MV-4-11 (cell line): ENCODE results near the gene RIMKLA.

Experiments used
- DNase-seq: peaks from one replicate; lab custom pipeline; 2025; lab: John Stamatoyannopoulos, UW

Gene RIMKLA

DNA sequence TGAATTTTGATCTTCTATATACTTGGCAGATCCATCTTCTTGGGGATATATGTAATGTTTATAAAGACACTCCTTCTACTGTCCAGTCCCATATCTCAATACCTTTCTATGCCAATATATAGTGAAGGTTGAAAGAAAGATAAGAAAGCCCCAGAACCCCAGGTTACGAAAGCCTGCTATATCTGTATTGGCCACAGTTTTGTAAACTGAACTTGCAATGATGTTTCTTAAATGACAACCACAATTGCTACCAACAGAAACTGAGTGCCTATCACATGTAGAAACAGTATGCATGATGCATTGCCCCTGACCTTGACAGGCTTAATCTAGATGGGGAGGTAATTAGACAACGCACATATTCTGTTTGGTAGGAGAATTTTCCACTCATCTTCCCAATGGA, 7.8 kb upstream of the RIMKLA start:
- no peak for DNase-seq

DNA sequence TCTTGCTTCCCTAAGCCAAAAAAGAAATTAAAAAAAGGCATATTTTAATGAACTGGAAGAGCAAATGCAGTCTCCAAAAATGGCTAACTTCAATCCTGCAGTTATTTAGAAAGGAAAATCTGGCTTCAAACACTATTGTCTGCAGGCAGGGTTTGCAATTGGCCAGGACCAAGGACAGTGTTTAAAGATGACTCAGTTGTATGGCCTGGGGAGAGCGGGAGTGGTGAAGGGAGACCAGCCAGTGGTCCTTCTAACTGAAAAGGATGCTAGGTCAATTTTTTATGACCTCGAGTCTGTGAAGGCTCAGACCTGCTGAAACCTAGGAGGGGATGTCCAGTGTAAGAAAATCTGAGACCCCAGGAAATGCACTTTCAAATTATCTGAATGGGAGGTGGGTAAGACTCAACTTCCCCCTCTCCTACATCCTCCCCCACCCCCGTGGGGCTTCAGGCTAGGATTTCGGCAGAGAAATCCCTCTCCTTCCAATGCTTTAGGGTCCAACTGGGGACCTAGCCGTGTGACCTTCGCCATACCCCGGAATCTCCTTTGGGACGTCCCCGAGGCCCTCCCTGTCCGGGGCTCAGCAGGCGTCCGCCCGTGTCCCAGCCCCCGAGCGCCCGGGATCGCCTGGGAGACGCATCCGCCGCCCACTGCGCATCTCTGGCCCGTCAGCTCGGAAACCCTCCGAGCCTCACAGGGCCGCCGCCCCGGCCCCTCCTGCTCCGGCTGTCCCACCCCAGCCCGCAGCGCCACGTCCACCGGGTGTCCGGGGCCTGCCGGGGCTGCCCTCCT, 602 bp upstream of the RIMKLA start:
- DNase-seq = peak; percentile 16

DNA sequence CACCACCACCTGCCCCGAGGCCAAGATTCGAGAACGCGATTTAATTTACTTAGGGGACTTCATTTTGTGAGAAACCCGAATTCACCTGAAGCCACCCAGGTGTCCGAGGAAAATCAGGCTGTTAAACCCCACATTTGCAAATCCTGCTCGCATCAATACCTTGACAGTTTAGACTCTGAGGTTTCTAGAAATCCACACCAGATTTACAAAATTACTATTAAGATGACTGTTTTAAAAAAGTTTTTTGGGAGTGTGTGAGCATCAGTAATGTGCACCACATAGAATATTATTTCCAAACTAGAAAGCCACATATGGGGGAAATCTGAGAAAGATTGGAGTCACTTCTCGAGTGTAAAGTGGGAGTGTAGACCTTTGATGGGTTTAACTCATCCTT, 685 bp downstream of the RIMKLA start:
- no peak for DNase-seq

DNA sequence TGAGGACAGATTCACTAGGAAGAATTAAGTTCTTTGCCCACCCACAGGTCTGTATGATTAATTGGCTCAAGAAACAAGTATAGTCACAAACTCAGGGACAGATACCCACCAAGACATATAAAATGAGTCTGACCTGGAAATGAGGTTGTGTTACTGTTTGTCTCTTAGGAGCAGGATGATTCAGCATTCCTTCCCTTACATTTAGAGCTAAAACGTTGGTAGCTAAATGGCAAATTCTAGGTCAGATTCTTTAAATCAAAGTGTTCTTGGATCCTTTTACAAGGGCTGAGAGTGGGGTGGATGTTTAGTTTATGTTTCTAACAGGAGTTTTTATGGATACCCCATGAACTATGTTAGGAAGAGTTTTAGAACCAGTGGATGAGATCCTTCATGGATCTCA, 4.7 kb downstream of the RIMKLA start:
- DNase-seq = no peak

DNA sequence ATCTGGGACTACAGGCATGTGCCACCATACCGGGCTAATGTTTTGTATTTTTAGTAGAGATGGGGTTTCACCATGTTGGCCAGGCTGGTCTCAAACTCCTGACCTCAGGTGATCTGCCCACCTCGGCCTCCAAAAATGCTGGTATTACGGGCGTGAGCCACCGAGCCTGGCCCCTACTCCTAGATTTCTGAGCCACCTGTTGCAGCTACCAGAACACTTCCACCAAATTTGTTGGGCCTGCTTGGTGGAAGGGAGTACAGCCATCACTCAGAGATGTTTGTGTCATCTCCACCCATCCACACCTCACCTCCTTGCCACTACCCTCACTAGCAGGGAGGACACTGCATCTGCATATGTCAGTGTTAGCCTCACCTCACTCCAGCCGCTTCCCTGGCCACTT, 5.5 kb downstream of the RIMKLA start:
- no peak for DNase-seq

DNA sequence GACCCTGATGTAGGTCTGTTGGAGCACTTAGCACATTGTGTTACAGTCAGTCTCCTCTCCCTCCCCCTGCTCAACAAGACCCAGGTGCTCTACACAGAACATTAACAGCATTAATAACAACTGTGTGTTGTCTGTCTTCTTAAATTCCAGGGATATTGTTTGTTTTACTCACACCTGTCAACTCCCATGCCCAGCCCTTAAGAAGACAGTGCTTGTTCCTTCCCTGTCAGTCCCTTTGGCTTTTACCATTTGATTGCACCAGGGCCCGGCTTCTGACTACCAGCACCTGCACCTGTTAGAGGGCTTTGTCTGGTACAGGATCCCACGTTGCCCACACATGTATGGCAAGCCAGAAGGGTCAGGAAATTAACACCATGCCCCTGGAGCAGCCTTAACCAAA, 11.7 kb downstream of the RIMKLA start:
- DNase-seq = no peak

DNA sequence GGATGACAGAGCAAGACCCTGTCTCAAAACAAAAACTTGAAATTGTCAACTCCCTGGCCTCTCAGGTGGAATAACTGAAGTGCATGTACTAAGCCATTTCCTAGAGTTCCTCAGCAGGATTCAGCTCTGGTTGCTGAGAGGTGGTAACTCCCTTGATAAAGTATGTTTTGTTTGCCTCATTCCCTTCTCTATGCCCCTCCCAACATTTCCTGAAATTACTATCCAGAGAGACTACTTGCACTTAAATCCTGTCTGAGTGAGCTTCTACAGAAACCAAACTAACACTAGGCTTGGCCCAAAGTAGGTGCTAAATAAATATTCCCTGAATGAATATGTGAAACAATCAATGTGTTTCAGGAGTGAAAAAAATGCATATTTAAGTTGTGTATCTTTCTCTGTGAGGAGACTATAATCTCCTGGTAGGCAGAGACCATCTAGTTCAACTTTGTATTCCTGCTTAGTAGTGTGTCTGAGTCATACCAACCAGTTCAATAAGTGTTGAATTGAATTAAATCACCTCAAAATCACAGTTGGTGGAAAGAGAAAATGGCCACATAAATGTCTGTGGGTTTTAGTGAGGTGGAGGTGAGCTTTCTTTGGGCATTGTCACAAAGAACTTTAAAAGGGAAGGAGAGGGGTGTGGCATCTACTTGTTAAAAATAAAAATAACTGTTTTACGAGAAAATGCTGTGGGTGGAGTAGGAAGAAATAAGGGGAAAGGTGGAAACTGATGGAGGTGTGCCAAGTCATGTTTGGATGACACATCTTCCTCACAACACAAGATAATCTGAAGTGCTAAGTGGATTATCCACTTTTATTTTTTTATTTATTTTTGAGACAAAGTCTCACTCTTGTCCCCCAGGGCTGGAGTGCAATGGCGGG, 12.6 kb downstream of the RIMKLA start:
- DNase-seq = no peak

DNA sequence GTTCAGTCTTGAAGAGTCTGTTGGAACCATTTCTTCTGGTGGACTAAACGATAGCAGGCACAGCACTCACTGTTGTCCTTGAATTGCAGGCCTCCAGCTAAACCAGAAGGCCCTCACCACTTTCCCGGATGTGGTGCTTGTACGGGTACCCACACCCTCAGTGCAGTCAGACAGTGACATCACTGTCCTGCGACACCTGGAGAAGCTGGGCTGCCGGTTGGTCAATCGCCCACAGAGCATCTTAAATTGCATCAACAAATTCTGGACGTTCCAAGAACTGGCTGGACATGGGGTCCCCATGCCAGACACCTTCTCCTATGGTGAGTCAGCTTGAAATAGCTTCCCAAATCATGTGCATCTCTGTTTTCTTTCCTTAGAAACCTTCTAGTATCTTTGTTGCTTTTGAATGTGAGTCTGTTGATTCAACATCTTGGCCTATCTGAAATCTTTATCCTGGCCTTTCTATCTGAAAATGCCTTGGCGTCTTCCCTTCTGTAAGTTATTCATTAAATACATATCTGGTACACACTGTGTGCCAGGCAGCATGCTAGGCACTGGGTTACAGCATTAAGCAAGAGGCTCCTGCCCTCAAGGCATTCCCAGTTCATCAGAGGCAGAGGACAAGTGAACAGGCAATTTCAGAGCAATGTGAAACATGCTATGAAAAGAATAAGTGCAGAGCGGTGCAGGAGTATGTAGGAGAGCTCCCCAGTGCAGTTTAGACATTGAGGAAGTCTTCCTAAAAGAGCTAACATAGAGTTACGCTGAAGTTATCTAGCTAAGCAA, 18.9 kb downstream of the RIMKLA start:
- no peak for DNase-seq

DNA sequence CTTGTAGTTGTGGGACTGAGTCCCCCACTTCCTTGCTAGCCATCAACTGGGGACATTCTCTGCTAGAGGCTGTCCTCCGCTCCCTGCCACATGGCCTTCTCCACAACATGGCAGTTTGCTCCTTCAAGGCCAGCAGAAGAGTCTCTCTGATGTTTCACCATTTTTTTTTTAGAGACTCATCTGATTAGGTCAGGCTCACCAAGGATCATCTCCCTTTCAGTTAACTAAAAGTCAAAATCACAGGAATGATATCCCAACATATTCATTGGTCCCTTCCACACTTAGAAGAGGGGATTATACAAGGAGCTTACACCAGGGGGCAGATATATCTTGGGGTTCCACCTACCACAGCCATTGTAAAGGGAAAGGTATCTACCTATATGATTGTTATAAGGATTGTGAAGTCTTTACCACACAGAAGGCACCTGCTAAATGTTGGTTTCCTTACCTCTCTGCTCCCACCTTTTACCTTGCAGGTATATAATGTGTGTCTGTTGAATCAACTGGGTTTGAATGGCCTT, 23.3 kb downstream of the RIMKLA start:
- DNase-seq = no peak

DNA sequence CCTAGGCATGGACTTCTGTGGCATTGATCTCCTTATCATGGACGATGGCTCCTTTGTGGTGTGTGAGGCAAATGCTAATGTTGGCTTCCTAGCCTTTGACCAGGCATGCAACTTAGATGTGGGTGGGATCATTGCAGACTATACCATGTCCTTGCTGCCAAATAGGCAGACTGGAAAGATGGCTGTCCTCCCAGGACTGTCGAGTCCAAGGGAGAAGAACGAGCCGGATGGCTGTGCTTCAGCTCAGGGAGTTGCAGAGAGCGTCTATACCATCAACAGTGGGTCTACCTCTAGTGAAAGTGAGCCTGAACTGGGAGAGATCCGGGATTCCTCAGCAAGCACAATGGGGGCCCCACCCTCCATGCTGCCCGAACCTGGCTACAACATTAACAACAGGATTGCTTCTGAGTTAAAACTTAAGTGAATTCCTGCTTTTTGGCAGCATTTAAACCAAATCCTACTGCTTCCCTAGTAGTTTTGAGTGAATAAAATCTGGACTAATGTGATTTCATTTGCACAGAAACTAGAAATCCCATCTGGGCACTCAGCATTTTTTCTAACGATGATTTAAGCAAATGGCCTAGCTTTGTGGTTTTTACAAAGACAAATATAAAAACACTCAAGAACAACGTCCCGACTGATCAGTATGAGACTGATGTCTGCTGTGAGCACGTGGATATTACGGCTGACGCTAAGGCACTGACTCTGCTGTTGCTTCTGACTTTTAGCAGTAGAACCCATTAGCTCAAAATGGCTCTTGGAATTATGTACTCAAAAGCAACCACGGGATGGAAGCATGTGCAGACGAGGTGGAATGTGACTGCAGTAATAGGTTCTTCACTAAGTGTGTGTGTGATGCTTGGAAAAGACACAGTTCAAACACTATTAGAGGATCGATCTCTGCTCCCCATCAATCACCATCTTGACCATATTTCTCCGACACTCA, 34.2 kb downstream of the RIMKLA start:
- no peak for DNase-seq

DNA sequence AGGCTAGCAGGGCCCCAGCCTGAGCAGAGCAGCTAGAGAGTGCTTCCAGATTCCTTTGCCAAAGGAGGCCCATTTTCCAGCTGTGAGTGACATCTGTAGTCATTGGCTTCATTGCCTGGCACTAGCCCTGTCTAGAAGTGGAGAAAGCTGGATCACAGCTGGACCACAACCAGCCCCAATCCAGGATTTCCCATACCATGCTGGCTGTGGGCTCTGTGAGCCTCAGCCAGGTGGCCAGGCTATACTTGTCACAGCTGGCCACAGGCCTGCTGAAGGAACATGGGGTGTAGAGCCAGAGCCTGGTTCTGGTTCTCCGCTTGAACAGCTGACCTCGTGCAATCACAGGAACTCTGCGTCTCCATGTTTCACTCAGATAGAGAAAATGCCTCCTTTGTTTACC, 36.6 kb downstream of the RIMKLA start:
- no peak for DNase-seq

DNA sequence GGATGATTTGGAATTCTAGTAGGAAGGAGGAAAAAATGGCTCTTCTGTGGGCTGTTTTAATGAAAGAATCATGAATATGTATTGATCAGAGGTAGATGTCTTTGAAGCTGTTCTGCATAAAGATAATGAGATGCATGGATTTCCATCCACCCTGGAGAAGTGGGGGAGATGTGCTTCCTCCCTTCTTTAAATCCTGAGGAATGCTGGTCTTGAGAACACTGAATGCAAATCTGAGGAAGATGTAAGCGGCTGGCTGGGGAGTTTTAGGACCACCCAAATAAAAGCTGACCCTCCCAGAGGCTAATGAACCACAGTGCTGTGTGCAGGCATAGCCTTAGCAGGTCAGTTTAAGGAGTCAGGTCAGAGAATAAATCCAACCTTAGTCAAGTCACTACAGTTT, 37.9 kb downstream of the RIMKLA start:
- DNase-seq = no peak

DNA sequence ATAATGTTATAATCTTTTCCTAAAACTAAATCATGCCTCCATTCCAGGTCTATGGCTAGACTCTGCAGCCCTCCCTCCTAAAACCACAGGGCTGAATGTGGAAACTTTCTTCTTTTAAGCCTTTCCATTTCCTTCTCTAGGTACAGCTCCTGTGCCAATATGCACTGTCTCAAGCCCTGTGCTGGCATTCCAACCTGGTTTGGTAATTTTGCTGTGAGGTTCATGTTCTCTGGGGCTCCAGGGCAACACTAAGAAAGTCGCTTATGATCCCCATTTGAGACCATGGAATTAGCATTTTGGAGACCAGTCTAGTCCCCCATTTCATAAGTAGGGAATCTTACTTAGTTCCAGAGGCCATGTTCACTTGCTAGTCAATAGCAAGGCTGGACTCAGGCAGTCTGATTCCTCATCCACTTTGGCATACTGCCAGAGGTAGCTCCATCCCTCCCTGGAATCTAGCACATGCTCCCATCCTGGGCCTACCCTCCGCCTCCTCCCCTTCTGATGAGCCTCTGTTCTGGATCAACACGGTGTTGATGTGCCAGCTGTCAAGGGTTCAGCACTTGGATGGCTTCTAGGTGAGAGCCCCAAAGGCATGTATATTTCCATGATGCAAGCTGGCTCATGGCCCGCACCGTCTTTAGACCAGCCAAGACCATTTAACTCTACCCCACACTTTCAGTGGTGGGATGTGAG, 38.7 kb downstream of the RIMKLA start:
- DNase-seq = no peak

DNA sequence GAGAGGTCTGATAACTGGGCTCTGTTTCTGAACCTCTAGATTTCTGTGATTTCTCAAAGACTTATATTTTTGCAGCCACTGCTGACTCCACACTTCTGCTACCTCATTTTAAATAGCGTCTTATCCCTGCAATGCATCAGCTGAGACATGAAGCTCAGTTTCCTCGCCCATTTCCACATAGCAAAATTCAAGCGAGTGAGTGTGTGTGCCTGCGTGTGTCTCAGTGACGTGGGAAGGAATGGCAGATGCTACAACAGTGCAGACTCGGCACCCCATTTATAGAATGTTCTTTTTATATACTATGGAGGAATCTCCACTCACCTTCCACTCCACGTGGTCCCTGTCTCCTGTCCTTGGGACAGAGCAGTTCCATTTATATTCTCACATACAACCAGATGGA, 39.5 kb downstream of the RIMKLA start:
- DNase-seq = no peak

DNA sequence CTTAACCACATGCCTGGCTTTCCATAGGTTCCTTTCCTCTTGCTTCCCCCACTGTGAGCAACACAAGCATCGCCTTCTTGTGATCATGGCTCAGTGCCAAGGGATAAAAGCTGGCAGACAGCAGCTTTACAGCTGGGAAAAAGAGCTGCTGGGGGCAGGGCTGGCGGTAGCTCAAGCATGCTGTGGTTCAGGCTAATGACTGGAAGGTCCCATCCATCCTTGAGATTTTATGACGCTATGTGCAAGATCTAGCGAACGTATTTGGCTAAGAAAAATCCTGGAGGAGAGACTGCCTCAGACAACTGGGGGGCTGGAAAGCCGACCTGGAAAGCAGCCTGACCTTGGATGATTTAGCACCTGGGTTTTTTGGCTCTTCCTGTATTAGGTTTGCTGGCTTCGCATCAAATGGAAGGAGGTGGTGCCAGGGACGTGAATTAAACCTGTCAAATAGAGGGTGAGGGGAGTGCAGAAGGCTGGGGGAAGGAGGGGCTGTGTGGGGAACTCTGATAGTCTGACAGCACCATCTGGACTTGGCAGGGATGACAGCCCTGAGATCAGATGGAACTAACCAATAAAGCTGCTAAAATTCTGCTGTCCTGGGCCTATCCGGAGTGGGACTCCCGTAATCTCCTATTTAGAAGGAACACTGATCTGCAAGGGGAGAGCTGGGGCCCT, 40.5 kb downstream of the RIMKLA start:
- DNase-seq = no peak

DNA sequence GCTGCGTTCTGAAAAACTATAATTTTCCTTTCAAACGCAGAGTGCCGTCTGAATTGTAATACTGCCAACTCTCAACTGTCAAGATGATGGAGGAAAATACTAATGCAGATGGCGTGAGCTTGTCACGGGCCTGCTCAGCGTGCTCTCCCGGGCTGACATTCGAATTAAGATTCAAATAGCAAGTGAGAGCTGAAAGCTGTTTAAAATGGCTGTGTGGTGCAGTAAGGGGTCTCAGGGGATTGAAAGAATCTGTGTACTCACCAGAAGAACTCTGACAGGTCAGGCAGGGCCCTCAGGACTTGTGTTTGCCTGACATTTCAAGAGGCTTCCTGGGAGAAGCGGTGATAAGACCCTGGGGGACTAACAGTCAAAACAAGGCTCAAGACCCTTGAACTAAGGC, 42.1 kb downstream of the RIMKLA start:
- no peak for DNase-seq

DNA sequence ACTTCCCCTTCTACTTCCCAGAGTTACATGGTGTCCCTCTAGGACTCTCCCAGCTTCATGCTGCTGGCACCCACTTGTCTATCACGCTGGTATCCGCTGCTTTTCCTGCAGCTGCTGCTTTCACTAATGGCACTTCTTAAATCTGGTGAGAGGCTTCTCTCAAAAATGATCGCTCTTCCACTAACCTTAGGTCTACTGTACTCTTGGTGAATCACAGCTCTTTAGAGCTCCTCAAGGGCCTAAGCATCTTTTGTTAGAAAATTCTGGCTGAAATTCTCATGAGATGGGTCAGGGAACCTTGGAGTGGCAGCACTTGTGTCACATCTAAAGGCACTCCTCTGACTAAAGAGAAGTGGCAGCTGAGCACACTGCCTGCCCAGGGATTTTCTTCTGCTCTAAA, 43.1 kb downstream of the RIMKLA start:
- DNase-seq = no peak

DNA sequence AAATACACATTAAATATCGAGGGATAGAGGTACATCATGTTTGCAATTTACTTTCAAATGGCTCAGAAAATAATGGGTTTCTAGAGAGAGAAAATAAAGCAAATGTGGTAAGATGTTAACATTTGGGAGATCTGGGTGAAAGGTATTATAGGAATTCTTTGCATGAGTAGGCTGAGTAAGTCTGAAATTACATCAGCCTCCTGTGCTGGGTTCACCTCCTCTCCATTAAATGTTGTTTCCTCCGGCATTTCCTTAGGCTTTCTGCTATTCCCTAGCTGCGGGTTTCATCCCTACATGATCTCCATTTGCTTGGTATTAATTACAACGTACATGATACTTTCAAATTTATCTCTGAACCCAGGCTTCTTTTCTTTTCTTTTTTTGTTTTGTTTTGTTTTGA, 43.6 kb downstream of the RIMKLA start:
- no peak for DNase-seq

DNA sequence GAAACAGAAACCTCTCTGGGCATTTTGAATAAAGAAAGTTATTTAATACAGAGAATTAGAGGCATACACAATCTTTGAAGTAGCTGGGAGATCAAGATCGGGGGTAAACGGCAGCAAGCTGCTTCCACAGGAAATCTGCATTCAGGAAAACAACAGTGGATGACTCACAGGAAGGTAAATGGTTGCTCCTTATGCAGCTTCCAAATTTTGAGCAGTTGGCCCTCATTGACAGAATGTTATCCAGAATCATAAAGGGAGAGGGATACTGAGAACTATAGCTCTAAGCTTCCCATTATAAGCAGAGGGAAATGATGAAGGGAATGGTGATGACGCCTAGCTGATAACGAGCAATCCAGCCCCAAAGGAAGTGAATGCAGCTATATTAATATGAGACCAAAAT, 46.6 kb downstream of the RIMKLA start:
- no peak for DNase-seq

DNA sequence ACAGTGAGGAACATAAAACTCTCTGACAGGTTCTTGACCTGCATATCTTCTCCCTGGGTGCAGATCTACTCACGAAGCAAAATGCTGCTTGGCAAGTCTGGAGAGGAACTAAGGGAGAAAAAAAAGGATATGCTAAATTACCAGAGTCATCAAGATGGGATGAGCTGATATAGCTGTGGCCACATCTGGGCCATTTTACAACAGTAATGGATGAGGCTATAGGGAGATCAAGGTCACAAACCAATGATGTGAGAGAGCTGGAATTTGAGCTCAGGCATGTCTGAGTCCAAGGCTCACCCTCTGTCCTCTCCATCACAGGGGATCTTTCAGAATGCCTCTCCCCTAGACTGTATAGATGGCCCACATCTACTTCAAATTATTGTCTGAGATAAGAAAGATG, 49.0 kb downstream of the RIMKLA start:
- no peak for DNase-seq
